Stimulated activated CD8-positive, alpha-beta memory T cell treated with anti-CD3 and anti-CD28 coated beads, Interleukin-15, amount 100 ng/mL, for 24 hours (primary cell): Measurements from ENCODE around the gene SLX4IP.
A peak's percentile ranks its signal among the peaks of the same experiment; 100 is the strongest.

Source experiments
- DNase-seq: peaks from one replicate; pipeline ENCODE4 v3.0.0-alpha.2; 2020; ENCODE audit warnings: low read depth

Gene SLX4IP

DNA sequence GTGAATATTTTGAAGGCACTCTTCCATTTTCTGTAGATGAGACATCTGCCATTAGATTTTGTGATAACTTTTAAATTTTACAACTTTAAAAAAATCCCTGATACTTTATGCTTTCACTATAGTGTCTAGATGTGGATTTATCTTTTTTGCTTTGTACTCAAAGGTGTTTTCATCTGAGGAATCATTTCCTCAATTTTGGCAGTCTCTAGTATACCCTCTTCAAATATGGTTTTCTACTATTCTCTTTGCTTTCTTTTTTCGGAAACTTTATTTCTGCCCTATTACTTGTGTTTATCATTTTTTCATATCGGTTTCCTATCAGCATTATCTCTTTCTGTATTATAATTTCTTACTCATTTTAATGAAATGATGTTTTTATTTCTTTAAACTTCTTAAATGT, 62.2 kb downstream of the SLX4IP start:
- DNase-seq = no peak

DNA sequence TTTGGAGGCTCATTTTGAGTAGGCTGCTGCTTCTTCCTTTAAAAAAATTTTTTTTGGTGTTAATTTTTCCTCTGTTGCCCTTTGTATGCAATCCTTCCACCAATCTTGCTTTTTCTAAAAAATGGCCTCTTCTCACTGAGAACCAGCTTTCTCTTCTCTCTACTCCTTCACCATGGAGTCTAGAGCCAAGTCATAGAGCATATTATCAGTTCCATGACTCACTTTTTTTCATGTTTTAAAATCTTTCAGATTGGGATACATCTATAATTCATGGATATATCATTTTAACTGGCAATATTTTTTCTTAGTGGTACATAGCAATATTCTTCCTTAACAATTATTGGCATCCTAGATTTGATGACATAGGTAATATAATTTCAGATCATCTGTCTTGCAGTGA, 62.7 kb downstream of the SLX4IP start:
- DNase-seq = no peak

DNA sequence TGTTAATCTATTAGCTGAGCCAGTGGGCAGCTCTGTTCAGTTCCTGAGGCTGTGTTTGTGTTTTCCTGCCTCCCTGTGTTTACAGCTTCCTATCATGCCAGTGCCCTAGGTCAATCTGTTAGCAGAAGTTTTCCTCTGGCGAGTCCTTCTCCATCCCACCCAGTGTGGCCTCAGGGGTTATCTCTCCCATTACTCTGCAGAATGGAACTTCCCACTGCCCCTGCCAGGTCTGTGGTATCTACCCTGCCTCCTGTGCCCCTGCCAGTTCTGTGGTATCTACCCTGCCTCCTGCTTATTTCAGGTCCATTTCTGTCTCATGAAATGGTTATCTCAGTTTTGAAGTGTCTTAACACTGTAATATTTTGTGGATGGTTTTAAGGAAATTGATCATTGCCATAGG, 63.1 kb downstream of the SLX4IP start:
- DNase-seq = no peak

DNA sequence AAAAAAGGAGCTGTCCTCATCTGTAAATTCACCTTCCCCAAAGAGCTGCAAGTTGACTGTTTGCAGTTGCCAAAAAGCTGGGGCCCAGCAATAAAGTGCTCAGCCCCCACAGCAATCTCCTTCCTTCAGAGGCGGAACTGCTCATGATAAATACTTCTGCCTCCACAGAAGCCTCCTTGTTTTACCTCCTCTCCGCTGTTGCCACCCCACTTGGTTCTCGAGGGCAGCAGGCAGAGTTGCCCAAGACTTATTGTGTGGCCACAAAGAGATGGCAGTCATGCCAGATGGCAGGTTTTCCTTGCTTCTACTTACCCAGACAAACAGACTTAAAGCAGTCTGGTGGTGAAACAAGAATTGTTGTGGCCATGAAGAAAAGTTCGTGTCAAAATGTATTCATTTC, 66.3 kb downstream of the SLX4IP start:
- no peak for DNase-seq

DNA sequence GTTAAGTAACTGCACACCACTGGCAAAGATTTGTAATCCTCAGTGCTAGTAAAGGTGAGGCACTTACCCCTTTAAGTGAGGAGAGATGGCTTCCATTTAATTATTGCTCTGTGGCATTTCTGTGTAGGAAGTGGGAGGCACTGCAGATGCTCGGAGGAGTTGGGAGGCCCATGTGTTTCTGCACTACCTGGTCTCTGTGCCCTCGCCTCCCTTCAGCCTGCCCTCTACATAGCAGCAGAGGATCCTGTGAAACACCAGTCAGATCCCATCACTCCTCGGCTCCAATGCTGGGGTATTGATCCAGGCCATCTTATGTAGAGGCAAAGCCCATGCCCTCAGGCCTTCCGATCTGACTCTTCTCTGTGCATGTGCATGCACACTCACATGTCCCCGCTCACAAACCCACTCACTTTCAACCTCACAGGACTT, 67.0 kb downstream of the SLX4IP start:
- no peak for DNase-seq

DNA sequence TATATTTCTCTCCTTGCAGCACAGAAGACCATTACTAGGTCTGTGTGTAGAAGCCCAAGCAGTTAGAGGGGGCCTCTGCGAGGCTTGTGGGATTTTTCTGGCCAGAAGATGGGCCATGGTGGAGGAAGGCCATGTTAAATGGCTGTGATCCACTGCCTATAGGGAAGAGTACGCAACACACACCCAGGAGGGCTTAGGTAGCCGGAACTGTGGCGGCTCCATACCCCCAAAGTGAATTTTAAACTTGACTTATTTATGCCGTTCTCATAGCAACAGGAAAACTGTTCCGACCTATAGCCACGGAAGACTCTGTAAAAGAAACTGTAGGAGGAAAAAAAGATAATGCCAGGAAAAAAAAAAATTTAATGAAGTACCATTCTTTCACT, 69.5 kb downstream of the SLX4IP start:
- no peak for DNase-seq

DNA sequence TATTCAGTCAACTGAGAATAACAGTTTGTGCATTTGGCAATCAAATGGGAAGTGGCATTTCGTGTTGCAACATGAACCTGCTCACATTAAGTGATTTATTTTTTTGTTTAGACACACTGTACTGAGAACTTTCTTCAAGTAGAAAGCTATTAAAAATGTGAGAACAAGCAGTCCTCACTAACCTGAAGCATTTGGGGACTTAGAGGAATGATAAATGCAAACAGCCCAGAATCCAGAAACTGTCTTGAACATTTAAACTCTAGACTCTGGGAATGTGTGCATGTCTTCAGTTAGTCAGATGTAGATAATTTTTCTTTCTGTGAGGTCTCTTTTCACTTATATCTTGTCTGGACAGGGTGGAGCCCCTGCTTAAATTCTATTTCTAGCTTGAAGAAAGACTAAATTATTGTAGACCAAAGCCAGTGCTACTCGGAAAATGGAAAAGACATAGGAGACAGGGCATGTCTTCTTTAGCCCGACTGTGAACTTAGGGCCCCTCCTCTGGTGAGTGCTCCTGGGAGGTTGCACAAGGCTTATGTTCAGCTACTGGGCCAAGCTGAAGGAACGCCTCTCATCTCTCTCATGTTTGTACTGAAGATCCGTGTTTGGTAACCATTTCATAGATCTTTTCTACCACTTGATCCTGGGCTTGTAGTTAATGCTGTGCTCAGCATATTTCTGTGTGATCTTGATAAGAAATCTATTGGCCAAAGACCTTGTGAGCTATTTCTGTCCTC, 70.1 kb downstream of the SLX4IP start:
- DNase-seq = no peak

DNA sequence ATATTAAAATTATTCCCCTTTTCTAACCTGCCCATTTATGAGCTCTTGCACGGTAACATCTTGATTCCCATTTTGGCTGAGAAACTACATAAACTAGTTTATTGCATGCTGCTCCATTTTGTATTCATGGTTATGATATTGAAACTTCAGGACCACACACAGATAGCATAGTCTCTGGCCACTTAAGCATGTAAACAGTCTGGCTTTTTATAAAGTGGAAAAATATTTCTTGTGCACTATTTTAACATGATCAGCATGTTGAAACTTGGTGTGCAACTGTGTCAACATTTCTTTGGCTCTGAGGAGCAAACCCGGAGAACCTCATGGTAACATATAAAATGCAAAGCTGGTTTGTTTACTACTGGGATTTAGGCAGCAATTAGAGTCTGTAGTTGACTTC, 70.7 kb downstream of the SLX4IP start:
- DNase-seq = no peak

DNA sequence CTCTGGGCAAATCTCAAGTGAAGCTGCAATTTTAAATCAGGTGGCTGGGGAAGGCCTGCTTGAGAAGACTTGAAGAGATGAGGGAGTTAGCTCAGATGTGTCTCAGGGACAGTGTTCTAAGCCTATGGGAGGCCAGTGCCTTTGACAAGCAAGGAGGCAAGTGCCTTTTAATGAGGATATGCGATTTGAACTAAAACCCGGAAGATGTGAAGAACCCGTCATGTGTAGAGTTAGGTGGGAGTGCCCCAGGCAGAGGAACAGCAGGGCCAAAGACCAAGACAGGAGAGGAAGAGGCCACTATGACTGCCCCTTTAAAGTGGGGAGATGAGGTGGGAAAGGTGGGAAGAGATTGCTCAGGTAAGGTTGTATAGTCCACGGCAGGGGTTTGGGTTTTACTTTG, 71.9 kb downstream of the SLX4IP start:
- no peak for DNase-seq

DNA sequence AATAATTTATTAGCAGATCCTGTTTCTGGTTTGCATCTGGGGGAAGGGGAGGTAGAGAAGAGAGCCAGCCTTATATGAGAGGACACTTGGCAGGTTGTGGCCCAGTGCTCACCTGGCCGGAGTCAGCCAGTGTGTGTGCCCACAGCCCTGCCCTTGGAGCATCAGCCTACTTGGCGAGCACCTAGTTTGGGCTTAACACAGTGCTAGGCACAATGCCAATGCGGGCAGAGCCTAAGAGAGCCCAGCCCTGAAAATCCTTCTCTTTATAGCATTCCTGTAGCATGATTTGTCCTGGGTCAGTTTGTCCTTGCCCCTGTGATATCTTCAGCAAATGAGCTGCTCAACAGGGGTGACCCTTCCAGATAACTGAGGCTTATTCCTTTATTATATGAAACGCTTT, 73.0 kb downstream of the SLX4IP start:
- DNase-seq = no peak

DNA sequence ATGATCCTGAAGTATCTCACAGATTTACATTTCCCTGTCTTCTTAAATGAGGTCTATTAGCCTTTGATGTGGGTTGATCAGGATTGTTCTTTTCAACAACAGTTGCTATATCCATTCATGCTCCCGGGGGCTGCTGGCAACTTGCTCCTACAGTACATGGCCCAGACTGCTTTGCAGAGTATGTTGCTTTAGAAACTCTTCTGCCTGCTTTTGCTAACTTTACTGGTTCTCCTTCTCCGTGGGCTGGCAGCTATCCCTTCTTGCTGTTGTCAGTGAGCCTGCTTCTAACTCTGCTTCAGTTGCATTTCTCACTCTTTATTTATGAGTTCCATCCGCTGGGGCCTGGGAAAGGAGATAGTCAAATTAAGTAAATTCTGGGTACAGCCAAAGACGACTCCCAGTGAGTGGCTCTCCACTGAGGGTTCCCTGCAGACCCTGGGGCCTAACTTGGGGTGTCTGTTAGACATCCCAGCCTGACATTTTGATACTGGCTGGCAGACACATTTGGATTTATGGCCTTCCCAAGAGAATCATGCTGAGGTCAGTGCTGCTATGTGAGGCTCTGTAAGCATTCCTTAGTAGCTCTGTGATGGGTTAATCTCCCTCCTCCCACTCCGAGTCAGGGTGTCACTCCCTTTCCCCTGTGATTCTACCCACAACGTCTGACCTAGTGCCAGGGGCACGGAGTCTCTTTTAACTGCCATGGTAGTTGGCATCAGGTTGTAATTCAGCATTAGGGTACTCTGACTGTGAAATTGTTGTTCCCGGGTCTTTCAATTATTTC, 73.6 kb downstream of the SLX4IP start:
- no peak for DNase-seq

DNA sequence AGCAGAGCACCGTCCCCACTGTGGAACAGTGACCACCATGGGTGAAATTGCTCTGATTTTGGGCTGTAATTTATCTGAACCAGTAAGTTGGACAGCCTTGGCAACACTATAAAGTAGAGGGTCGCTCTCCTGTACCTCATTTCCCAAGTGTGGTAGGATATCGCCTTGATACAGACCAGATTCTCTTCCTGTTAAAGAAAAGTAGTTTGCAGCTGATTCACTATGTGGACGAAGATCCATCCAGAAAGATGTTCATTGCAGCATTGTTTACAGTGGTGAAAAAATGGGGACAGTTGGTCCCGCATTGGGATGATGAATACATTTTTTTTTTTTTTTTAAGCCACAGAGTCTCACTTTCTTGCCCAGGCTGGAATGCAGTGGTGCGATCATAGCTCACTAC, 74.3 kb downstream of the SLX4IP start:
- no peak for DNase-seq

DNA sequence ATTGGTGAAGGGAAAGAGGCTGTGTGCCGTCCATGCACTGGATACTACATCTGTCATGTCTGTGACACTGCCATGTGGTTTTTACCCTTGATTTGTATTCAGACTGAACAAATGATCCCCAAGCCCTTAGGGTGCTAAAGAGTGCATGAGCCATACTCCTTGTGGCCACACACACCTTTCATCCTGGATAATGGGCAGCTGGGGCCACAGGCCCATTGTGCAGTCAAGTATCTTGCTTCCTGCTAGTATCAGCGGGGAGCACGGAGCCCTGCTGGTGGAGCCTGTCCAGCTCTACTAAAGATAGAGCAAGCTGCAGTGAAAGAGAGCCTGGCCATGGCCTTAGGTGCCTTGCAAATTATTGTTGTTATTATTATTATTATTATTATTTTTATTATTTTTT, 75.1 kb downstream of the SLX4IP start:
- no peak for DNase-seq

DNA sequence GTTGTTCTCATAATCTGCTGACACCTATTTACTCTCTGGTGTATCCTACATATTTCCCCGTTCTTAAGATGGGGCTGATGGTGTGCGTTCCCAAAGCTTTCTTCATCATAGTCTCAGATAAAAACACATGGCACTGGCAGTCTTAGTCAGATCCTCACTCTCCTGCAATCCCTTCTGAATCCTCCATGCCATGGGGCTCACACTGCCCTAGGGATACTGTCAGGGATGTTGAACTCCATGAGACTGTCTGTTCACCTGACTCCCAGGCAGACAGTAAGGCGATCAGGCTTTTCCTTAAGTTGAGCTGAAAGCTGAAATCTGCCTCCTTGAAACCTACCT, 76.0 kb downstream of the SLX4IP start:
- no peak for DNase-seq

DNA sequence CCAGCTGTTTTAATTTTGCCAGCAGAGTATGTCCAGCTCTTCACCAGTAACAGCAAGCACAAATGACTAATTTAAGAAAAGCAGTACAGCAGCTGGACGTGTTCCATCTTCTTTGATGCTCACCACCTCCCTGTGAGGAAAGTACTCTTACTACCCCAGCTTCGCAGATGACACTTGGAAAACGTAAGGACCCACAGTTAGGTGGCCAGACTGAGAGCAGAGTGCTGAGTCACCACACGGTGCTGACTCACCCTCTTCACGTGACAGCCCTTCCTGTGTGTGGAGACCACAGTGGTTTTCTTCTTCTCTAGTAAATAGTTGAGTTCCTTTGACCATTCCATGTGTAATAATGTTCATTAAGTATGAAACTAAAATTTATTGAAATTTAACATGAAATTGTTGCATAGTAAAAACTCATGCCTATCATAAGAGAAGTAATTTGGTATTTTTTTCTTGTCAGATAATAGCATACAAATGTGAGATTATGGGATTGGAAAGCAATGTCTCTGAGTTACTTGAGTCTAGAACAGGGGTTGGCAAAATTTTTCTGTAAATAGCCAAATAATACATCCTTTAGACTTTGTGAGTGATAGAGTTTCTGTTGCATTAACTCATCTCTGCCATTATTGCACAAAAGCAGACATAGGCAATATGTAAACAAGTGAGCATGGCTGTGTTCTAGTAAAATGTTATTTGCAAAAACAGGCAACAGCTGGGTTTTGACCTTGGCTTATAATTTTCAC, 76.6 kb downstream of the SLX4IP start:
- peak; percentile 23 for DNase-seq

DNA sequence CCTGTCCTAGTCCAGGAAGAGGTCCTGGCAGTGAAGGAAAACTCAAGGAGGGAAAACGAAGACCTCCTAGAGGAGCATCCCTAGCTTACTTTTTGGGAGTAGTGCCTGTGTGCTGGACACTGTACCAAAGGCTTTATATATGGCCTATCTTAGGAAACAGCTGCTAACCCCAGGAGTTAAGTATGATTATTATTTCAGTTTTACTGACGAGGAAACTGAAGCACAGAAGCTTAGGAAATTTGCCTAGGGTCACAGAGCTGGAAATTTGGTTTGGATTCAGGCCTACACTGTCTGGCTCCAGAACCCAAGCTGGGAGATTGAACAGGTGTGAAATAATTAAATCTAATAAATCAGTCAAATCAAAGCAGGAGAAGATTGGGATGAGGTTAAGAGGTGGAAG, 78.0 kb downstream of the SLX4IP start:
- DNase-seq = no peak

DNA sequence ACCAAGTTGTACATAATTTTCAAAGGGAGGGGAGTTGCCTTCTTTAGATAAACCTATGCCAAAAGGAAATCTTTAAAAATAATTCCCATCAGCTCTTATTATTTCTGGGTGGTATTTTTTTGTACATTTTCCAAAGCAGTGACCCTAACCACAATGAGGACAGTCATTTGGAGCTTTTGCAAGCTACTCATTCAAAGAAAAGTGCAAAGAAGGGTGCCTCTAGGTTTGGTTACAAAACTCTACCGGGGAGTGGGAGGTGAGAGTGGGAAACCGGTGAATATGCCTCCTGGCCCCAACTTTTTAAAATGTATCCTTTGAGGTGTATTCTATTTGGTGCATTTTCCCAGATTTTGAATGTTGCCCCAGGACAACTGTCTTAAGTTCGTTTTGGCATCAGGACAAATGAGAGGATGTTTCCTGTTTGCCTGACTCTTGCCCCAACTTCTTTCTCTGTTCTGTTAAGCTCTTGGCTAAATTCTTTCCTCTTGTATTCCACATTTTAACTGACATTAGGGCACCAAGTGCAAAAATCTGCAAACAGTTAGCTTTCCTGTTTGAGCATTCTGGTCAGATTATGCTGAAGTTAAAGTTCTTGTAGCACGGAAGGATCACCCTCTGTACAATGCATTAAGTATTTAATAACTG, 78.9 kb downstream of the SLX4IP start:
- DNase-seq = no peak

DNA sequence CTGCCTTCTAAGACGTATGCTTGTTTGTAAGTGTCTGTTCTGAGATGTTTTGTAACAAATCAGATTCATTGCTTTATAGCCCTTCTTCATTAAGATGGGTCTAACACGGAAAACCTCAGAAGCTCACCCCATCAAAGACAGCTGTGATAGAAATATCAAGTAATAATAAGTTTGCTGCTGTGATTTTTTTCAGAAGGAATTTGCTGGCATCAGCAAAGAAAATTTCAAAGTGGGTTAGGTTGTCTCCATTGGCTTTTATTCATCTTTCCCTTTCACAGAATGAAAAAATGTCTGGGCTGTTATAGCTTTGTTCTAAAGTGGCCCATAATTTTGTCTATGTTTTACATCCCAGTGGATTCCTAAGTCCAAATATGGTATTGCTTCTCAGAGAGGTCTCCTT, 81.4 kb downstream of the SLX4IP start:
- no peak for DNase-seq

DNA sequence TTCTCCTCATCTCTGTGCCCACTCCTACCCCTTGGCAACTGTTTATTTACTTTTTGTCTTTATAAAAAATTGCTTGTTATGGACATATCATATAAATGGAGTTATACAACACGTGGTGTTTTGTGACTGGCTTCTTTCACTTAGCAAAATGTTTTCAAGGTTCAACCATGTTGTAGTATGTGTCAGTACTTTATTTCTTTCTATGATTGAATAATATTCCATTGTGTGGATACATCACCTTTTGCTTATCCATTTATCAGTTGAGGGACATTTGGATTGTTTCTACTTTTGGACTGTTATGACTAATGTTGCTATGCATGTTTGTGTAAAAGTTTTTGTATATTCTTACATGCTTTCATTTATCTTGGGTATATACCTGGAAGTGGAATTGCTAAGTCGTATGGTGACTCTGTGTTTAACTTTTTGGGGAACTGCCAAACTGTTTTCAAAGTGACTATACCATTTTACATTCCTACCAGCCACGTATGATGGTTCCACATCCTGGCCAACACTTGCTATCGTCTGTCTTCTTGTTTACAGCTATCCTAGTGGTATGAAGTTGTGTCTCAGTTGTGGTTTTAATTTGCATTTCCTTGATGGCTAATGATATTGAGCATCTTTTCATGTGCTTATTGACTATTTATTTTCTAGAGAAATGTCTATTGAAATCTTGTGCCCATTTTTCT, 84.4 kb downstream of the SLX4IP start:
- no peak for DNase-seq

DNA sequence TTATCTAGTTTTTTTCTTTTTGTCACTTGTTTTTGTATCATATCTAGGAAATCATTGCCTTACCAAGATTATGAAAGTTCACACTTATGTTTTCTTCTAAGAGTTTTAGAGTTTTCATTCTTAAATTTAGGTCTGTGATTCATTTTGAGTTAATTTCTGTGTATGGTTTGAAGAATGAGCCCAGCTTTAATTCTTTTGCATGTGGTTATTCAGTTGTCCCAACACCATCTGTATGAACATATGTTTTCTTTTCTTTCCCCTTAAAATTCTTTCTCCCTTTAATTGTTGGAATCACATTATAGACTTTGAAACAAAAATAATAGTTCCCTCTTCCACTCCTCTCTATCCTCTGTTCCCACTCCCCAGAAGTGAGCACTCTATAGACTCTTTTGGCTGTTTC, 85.4 kb downstream of the SLX4IP start:
- DNase-seq = no peak

DNA sequence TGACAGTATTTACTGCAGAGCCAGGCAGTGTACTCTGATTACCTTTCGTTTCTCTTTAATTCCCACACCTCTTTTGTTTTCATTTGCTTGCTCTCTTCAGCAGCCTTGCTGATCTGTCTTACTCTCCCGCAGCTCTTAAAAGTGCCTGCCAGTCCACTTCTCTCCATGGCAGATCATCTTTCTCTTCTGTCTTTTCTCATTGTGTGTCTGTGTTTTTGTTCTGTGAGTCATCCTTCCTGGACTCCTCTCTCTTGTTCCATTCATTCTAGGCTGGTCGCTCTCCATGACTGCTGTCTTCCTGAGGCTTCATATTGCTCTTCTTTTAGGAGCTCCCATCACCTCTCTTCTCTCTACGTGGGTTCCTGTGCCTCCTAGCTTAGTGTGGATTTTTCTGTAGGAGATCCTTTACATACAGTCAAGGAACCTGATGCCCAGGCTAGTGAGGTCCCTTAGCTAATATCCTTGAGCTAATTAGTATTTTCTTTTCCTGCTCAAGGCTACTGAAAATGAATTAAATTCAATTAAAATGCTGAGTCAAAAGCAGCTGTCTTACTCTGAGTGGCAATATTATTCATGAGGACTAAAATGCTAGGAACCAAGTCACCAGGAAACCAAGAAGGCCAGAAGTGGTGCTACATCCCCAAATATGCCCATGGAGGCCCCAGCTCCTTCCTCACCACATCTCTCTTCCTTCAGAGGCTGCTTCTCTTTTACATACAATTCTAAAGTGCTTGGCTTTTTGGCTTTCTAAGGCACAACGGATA, 86.1 kb downstream of the SLX4IP start:
- DNase-seq = no peak
